OCI-LY7 (cell line): ENCODE results near the gene OPTC.

Experiments
- CTCF ChIP-seq: fragments of 200-600 bp; sonication (generic); conservative IDR thresholded peaks from 2 replicates; pipeline ENCODE4 v1.5.1; 2014; ENCODE audit warnings: mild to moderate bottlenecking, antibody characterized with exemption, low read length, moderate library complexity, mixed read lengths
- EZH2phosphoT487 ChIP-seq: fragments of 200-600 bp; sonication (generic); IDR thresholded peaks from 2 replicates; pipeline ENCODE4 v1.6.1; 2018; ENCODE audit warnings: low read depth, borderline replicate concordance, mild to moderate bottlenecking, mixed run types, antibody characterized with exemption, low read length, moderate library complexity, mixed read lengths

DNA sequence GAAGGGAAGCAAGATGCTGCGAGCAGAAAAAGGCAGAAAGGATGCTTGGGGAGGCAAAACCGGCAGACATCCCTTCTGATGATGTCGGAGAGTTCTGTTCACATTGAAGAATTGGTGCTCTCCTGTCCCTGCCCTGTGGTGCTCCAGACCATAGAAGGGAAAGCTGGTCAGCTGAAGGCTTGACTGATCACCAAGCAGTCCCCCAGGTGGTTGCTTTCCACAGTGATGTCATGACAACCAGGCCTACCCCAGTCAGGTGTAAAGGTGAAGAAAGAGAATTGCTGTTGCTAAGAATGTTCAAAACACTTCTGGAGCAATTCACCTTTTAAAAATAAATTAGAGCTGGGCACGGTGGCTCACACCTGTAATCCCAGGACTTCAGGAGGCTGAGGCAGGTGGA lies 59.5 kb downstream of the OPTC start:
- TF ChIP-seq EZH2phosphoT487 (no peak), CTCF (no peak)
